WTC11 (cell line): Measurements from ENCODE around the gene IL36A. TPM values are rescaled to one million over a fixed set of nuclear protein-coding genes. Genes with fewer than 3 reads are reported as not detected.

ENCODE experiments used
- ATAC-seq: fragments of 200-7000 bp; cut with Tn5 transposase; 2 replicates; pipeline ENCODE4 v1.10.0; 2021; ENCODE audit warnings: mild to moderate bottlenecking, moderate library complexity
- Bru-seq: library from RNA; stranded (reverse); fragments of 400-500 nt; gene quantifications from one replicate; lab custom pipeline; 2021; lab: Mats Ljungman, UMichigan
- CTCF ChIA-PET: fragments of 300-600 bp; sonication (Branson Sonifier 250); formaldehyde crosslinking; loops from one replicate; lab custom pipeline; 2021; ENCODE audit warnings: antibody characterized with exemption; lab: Charles Lee
- POLR2A ChIA-PET: fragments of 350-600 bp; sonication (Branson Sonifier 250); formaldehyde crosslinking; loops from one replicate; lab custom pipeline; 2021; ENCODE audit warnings: antibody characterized with exemption; lab: Charles Lee
- DNase-seq: peaks from one replicate; pipeline ENCODE4 v3.0.0; 2021; ENCODE audit warnings: low spot score
- H3K27ac Mint-ChIP-seq: 2 replicates; pipeline ENCODE4 v1.8.0; 2021; ENCODE audit warnings: mixed read lengths
- H3K27me3 Mint-ChIP-seq: 2 replicates; pipeline ENCODE4 v1.8.0; 2021; ENCODE audit warnings: low read depth, mild to moderate bottlenecking, moderate library complexity, mixed read lengths
- H3K36me3 Mint-ChIP-seq: 2 replicates; pipeline ENCODE4 v1.8.0; 2021; ENCODE audit warnings: mixed read lengths
- H3K4me1 Mint-ChIP-seq: 2 replicates; pipeline ENCODE4 v1.8.0; 2022; ENCODE audit warnings: mixed read lengths
- H3K4me3 Mint-ChIP-seq: 2 replicates; pipeline ENCODE4 v1.8.0; 2021; ENCODE audit warnings: mild to moderate bottlenecking, moderate library complexity, mixed read lengths
- H3K9me3 Mint-ChIP-seq: 2 replicates; pipeline ENCODE4 v1.8.0; 2021; ENCODE audit warnings: mixed read lengths
- AR ChIP-seq: fragments of 250-450 bp; sonication (Bioruptor Pico); IDR thresholded peaks from 2 replicates; pipeline ENCODE4 v1.9.0; 2021; ENCODE audit warnings: mild to moderate bottlenecking
- GABPB1 ChIP-seq: sonication (generic); formaldehyde crosslinking; IDR thresholded peaks from 2 replicates; pipeline ENCODE4 v1.8.1; 2023; ENCODE audit warnings: mild to moderate bottlenecking, missing genetic modification reagents
- IRF2 ChIP-seq: sonication (generic); formaldehyde crosslinking; IDR thresholded peaks from 2 replicates; pipeline ENCODE4 v1.8.0; 2022; ENCODE audit warnings: low read depth, missing genetic modification reagents, borderline replicate concordance
- ZBTB21 ChIP-seq: sonication (generic); formaldehyde crosslinking; IDR thresholded peaks from 2 replicates; pipeline ENCODE4 v1.8.1; 2023; ENCODE audit warnings: mild to moderate bottlenecking, missing genetic modification reagents, borderline replicate concordance
- ZNF263 ChIP-seq: sonication (generic); formaldehyde crosslinking; IDR thresholded peaks from 2 replicates; pipeline ENCODE4 v1.8.1; 2022; ENCODE audit warnings: low read depth, mild to moderate bottlenecking, moderate library complexity, missing genetic modification reagents
- long read RNA-seq, 3 experiments: library from RNA in 1 of 3; library from capped mRNA in 1 of 3; library from polyadenylated mRNA in 1 of 3; unstranded in 2 of 3; stranded (forward) in 1 of 3; transcript quantifications; one replicate each; pipeline ENCODE4 v2.0.0, GENCODE V29; 2021
- total RNA-seq: library from RNA; stranded (reverse); gene quantifications from 3 replicates; pipeline ENCODE4 v1.2.3, GENCODE V29; 2021
- TF ChIP-seq, protein P1 (sequence below): sonication (generic); formaldehyde crosslinking; IDR thresholded peaks from 2 replicates; pipeline ENCODE4 v1.8.0; 2022; ENCODE audit warnings: mild to moderate bottlenecking, missing genetic modification reagents
- TF ChIP-seq, protein P2 (sequence below): sonication (generic); formaldehyde crosslinking; IDR thresholded peaks from 2 replicates; pipeline ENCODE4 v1.8.0; 2022; ENCODE audit warnings: mild to moderate bottlenecking, missing genetic modification reagents
- TF ChIP-seq, protein P3 (sequence below): sonication (generic); formaldehyde crosslinking; IDR thresholded peaks from 2 replicates; pipeline ENCODE4 v1.8.0; 2023; ENCODE audit warnings: missing genetic modification reagents
- TF ChIP-seq, protein P4 (sequence below): sonication (generic); formaldehyde crosslinking; IDR thresholded peaks from 2 replicates; pipeline ENCODE4 v1.8.1; 2022; ENCODE audit warnings: missing genetic modification reagents, borderline replicate concordance
- TF ChIP-seq, protein P5 (sequence below): fragments of 250-450 bp; sonication (Bioruptor Pico); IDR thresholded peaks from 2 replicates; pipeline ENCODE4 v1.8.0; 2021; ENCODE audit warnings: mild to moderate bottlenecking
- TF ChIP-seq, protein P6 (sequence below): fragments of 200-600 bp; IDR thresholded peaks from 2 replicates; pipeline ENCODE4 v1.8.0; 2022; ENCODE audit warnings: antibody characterized with exemption

The IL36A gene
- total RNA-seq (not detected in 3 replicates), Bru-seq, nascent RNA (not detected)
- long read RNA-seq, experiment 1: 0 reads
- long read RNA-seq, experiment 2: 0 reads
- long read RNA-seq, experiment 3: 0 reads

DNA sequence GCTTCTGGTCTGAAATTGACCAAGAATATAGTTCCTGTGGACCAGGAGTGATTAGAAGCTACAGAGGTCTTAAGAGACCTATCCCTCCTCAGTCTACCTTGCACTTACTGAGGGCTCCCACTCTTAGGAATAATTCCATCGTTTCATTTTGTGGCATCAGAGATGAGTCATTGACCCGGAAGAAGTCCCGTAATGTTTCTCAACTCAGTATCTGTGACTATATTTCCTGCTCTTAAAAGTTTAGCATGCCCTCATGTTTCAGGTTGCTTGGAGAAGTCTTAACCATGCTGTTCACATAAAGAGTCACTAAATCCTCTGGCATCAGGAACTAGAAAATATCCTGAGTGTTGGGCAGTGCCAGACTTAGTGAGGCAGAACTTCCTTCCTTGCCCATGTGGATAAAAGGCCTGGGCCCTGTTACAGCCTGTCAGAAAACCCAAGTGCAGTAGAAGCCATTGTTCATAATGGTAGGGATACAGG lies at the start of gene IL36A:
IL36A (plus strand) TSS at position 430 of the 480 bp plus-strand sequence. CDS start 413 bp downstream, outside the sequence.
- H3K27ac Mint-ChIP-seq: no peak within 1 kb of the TSS
- H3K4me3 Mint-ChIP-seq: no peak within 1 kb of the TSS
- TF ChIP-seq, protein P1, sequence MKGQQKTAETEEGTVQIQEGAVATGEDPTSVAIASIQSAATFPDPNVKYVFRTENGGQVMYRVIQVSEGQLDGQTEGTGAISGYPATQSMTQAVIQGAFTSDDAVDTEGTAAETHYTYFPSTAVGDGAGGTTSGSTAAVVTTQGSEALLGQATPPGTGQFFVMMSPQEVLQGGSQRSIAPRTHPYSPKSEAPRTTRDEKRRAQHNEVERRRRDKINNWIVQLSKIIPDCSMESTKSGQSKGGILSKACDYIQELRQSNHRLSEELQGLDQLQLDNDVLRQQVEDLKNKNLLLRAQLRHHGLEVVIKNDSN (CRISPR knock-in tag): no peak
- TF ChIP-seq ZNF263 (CRISPR knock-in tag) (no peak), AR (CRISPR knock-in tag) (no peak), ZBTB21 (no peak)
- TF ChIP-seq, protein P2, sequence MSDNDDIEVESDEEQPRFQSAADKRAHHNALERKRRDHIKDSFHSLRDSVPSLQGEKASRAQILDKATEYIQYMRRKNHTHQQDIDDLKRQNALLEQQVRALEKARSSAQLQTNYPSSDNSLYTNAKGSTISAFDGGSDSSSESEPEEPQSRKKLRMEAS: no peak
- no peaks in the 10 kb centered on the region for H3K4me1 Mint-ChIP-seq
- ATAC-seq: no peak
- peaks cover 18% of the 10 kb centered on the region for H3K36me3 Mint-ChIP-seq
- ChIA-PET POLR2A (no interaction called here), CTCF (no interaction called here)
- H3K27me3 Mint-ChIP-seq: peaks cover 32% of the 10 kb centered on the region
- DNase-seq: no peak
- H3K9me3 Mint-ChIP-seq: peaks cover 44% of the 10 kb centered on the region

GRCh38 chr2:112957511-112957910 lies 47.7 kb upstream of the IL36A start:
- peaks cover 8% of the 10 kb centered on the region for H3K27me3 Mint-ChIP-seq
- ChIA-PET CTCF (interaction anchor here (10.4 kb wide), 1 partner anchor 16 kb away, joined by 141 read pairs; no protein-coding TSS in a partner anchor), POLR2A (no interaction called here)
- no peak overlapping the region for H3K27ac Mint-ChIP-seq
- H3K4me3 Mint-ChIP-seq: no peak overlapping the region
- no peaks in the 10 kb centered on the region for H3K9me3 Mint-ChIP-seq
- TF ChIP-seq IRF2 (CRISPR knock-in tag): no peak
- TF ChIP-seq, protein P3, sequence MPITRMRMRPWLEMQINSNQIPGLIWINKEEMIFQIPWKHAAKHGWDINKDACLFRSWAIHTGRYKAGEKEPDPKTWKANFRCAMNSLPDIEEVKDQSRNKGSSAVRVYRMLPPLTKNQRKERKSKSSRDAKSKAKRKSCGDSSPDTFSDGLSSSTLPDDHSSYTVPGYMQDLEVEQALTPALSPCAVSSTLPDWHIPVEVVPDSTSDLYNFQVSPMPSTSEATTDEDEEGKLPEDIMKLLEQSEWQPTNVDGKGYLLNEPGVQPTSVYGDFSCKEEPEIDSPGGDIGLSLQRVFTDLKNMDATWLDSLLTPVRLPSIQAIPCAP: no peak
- TF ChIP-seq GABPB1: no peak
- TF ChIP-seq, protein P4, sequence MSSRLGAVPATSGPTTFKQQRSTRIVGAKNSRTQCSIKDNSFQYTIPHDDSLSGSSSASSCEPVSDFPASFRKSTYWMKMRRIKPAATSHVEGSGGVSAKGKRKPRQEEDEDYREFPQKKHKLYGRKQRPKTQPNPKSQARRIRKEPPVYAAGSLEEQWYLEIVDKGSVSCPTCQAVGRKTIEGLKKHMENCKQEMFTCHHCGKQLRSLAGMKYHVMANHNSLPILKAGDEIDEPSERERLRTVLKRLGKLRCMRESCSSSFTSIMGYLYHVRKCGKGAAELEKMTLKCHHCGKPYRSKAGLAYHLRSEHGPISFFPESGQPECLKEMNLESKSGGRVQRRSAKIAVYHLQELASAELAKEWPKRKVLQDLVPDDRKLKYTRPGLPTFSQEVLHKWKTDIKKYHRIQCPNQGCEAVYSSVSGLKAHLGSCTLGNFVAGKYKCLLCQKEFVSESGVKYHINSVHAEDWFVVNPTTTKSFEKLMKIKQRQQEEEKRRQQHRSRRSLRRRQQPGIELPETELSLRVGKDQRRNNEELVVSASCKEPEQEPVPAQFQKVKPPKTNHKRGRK (CRISPR knock-in tag): no peak
- DNase-seq (no peak), ATAC-seq (no peak)
- no peaks in the 10 kb centered on the region for H3K36me3 Mint-ChIP-seq
- H3K4me1 Mint-ChIP-seq: peaks cover 8% of the 10 kb centered on the region; the same call in 1 of the 2 replicates

DNA sequence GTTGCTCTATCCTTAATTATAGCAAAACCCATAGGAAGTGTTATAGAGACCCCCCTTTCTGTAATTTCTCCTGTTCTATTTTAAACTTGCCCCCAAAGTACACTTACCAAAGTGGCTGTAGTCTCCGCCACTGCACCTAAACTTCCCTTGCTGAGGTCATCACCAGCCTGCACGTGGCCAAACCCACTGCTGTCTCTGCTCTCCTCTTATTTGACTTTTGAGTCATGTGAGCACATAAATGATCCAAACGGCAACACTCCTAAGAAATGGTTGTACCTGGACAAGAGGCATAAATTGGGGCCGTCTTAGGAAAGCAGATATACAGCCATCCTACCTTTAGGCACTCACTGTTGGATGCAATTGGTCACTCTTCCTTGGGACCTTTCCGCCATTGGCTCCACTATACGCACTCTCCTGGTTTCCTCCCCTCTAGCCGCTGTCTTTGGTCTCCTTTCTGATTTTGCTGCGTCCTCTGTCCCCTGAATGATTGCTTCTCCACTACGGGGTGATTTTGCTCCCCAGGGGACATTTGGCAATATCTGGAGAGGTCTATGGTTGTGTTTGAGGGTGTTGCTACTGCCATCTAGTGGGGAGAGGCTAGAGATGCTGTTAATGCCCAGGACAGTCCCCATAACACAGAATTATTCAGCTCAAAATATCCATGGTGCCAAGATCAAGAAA lies 46.7 kb upstream of the IL36A start:
- ChIA-PET CTCF (interaction anchor here (0.6 to 10.4 kb wide), 38 partner anchors 11 to 374 kb away, joined by 3 to 141 read pairs (median 4); partner anchors contain the start of genes CHCHD5 and IL36G), POLR2A (no interaction called here)
- Mint-ChIP-seq H3K36me3 (no peaks in the 10 kb centered on the region), H3K27ac (no peak overlapping the region), H3K4me1 (peaks cover 8% of the 10 kb centered on the region; the same call in 1 of the 2 replicates), H3K9me3 (no peaks in the 10 kb centered on the region), H3K27me3 (peaks cover 8% of the 10 kb centered on the region), H3K4me3 (no peak overlapping the region)
- ATAC-seq: peak; percentile 83
- DNase-seq: peak; percentile 21
- TF ChIP-seq, protein P5, sequence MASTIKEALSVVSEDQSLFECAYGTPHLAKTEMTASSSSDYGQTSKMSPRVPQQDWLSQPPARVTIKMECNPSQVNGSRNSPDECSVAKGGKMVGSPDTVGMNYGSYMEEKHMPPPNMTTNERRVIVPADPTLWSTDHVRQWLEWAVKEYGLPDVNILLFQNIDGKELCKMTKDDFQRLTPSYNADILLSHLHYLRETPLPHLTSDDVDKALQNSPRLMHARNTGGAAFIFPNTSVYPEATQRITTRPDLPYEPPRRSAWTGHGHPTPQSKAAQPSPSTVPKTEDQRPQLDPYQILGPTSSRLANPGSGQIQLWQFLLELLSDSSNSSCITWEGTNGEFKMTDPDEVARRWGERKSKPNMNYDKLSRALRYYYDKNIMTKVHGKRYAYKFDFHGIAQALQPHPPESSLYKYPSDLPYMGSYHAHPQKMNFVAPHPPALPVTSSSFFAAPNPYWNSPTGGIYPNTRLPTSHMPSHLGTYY: no peak
- TF ChIP-seq, protein P6, sequence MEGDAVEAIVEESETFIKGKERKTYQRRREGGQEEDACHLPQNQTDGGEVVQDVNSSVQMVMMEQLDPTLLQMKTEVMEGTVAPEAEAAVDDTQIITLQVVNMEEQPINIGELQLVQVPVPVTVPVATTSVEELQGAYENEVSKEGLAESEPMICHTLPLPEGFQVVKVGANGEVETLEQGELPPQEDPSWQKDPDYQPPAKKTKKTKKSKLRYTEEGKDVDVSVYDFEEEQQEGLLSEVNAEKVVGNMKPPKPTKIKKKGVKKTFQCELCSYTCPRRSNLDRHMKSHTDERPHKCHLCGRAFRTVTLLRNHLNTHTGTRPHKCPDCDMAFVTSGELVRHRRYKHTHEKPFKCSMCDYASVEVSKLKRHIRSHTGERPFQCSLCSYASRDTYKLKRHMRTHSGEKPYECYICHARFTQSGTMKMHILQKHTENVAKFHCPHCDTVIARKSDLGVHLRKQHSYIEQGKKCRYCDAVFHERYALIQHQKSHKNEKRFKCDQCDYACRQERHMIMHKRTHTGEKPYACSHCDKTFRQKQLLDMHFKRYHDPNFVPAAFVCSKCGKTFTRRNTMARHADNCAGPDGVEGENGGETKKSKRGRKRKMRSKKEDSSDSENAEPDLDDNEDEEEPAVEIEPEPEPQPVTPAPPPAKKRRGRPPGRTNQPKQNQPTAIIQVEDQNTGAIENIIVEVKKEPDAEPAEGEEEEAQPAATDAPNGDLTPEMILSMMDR: peak; percentile 73
- TF ChIP-seq, protein P3: no peak
